Vagina (tissue), 2 donors: Measurements from ENCODE around the gene PODXL2. TPM values are rescaled to one million over a fixed set of nuclear protein-coding genes. Genes with fewer than 3 reads are reported as not detected.

ENCODE experiments used
- DNase-seq, 2 donors: peaks; one replicate each; pipeline ENCODE4 v3.0.0-alpha.2; 2017; ENCODE audit errors: extremely low spot score in 2 of 2
- H3K27ac ChIP-seq: fragments of 200-600 bp; sonication (generic); one replicate; pipeline ENCODE4 v1.5.1; 2019
- H3K27me3 ChIP-seq: fragments of 200-600 bp; sonication (generic); one replicate; pipeline ENCODE4 v1.5.1; 2019
- H3K36me3 ChIP-seq, 2 donors: fragments of 200-600 bp; sonication (generic); one replicate each; pipeline ENCODE4 v1.5.1; 2017 to 2019
- H3K4me1 ChIP-seq: fragments of 200-600 bp; sonication (generic); one replicate; pipeline ENCODE4 v1.5.1; 2019
- H3K4me3 ChIP-seq, 2 donors: fragments of 200-600 bp; sonication (generic); 1 replicate in 1 of 2; 2 replicates in 1 of 2; pipeline ENCODE4 v1.5.1; 2016 to 2019
- H3K9me3 ChIP-seq: fragments of 200-600 bp; sonication (generic); one replicate; pipeline ENCODE4 v1.5.1; 2019
- CTCF ChIP-seq, 3 experiments: fragments of 450-650 bp in 2 of 3; fragments of 200-600 bp in 1 of 3; sonication (generic) in 1 of 3; IDR thresholded peaks; one replicate each; pipeline ENCODE4 v1.5.1; 2017 to 2019; ENCODE audit warnings: antibody characterized with exemption in 3 of 3, mild to moderate bottlenecking in 2 of 3, moderate library complexity in 2 of 3
- POLR2A ChIP-seq, 2 donors: fragments of 450-650 bp; IDR thresholded peaks; one replicate each; pipeline ENCODE4 v1.6.1; 2017; ENCODE audit warnings: antibody characterized with exemption in 2 of 2, mild to moderate bottlenecking in 2 of 2, moderate library complexity in 2 of 2
- POLR2AphosphoS5 ChIP-seq, 2 donors: sonication (generic); formaldehyde crosslinking; IDR thresholded peaks; one replicate each; pipeline ENCODE4 v1.9.0; 2017; ENCODE audit warnings: antibody characterized with exemption in 2 of 2, mild to moderate bottlenecking in 2 of 2, low read depth in 1 of 2; ENCODE audit not compliant: insufficient read depth in 1 of 2
- intact Hi-C: fragments of 100-400 bp; cut with DNase I; formaldehyde crosslinking; loops from one replicate; pipeline ENCODE4 v1.15.1; 2023
- total RNA-seq: library from RNA; depleted of rRNA; stranded (reverse); fragments of >200 nt; gene quantifications from one replicate; pipeline ENCODE4 v1.2.3, GENCODE V29; 2016

The PODXL2 gene
- total RNA-seq, 1 donor from 2014 or later: 2.9 TPM

GRCh38 chr3:127691489-127691888 is 62.5 kb downstream of the PODXL2 start:
- intact Hi-C loops: loop anchor here (10.0 kb wide), 1 partner anchor 53 kb away; no protein-coding TSS in a partner anchor
- DNase-seq: no peak
- H3K36me3 ChIP-seq: no peaks in the 10 kb centered on the region
- no peak overlapping the region for H3K4me3 ChIP-seq
- no peak for TF ChIP-seq POLR2AphosphoS5 (IDR thresholded peaks at IDR 0.05; ENCODE audit: insufficient read depth in 1 of 2, low read depth in 1 of 2)
- no peak for TF ChIP-seq CTCF (IDR thresholded peaks at IDR 0.05)
- no peaks in the 10 kb centered on the region for H3K27me3 ChIP-seq
- H3K27ac ChIP-seq: no peak overlapping the region
- H3K9me3 ChIP-seq: no peaks in the 10 kb centered on the region
- H3K4me1 ChIP-seq: peaks cover 16% of the 10 kb centered on the region

GRCh38 chr3:127691974-127692373 is 63.0 kb downstream of the PODXL2 start:
- TF ChIP-seq CTCF (IDR thresholded peaks at IDR 0.05) (no peak), POLR2AphosphoS5 (IDR thresholded peaks at IDR 0.05; ENCODE audit: insufficient read depth in 1 of 2, low read depth in 1 of 2) (no peak), POLR2A (IDR thresholded peaks at IDR 0.05) (no peak)
- intact Hi-C loops: loop anchor here (10.0 kb wide), 1 partner anchor 53 kb away; no protein-coding TSS in a partner anchor
- Histone ChIP-seq H3K4me3 (no peak overlapping the region), H3K4me1 (peaks cover 20% of the 10 kb centered on the region), H3K27ac (no peak overlapping the region), H3K36me3 (no peaks in the 10 kb centered on the region), H3K9me3 (no peaks in the 10 kb centered on the region), H3K27me3 (no peaks in the 10 kb centered on the region)
- DNase-seq: no peak

GRCh38 chr3:127692501-127693335 is 63.7 kb downstream of the PODXL2 start:
- H3K27me3 ChIP-seq: no peaks in the 10 kb centered on the region
- TF ChIP-seq CTCF (IDR thresholded peaks at IDR 0.05) (no peak), POLR2A (IDR thresholded peaks at IDR 0.05) (no peak), POLR2AphosphoS5 (IDR thresholded peaks at IDR 0.05; ENCODE audit: insufficient read depth in 1 of 2, low read depth in 1 of 2) (no peak)
- no peak for DNase-seq
- no peak overlapping the region for H3K27ac ChIP-seq
- peaks cover 28% of the 10 kb centered on the region for H3K4me1 ChIP-seq
- H3K9me3 ChIP-seq: no peaks in the 10 kb centered on the region
- intact Hi-C loops: loop anchor here (10.0 kb wide), 1 partner anchor 52 kb away; no protein-coding TSS in a partner anchor
- H3K4me3 ChIP-seq: no peak overlapping the region
- H3K36me3 ChIP-seq: no peaks in the 10 kb centered on the region

- no peaks in the 10 kb centered on the region for H3K36me3 ChIP-seq
- intact Hi-C loops: loop anchor here (10.0 kb wide), 1 partner anchor 51 kb away; no protein-coding TSS in a partner anchor
- no peaks in the 10 kb centered on the region for H3K27me3 ChIP-seq
These were observed 64.4 kb downstream of the PODXL2 start for GRCh38 chr3:127693336-127693843.

More at GRCh38 chr3:127693336-127693843, 64.4 kb downstream of the PODXL2 start:
- Histone ChIP-seq H3K9me3 (no peaks in the 10 kb centered on the region), H3K4me3 (no peak overlapping the region), H3K27ac (no peak overlapping the region), H3K4me1 (peaks cover 35% of the 10 kb centered on the region)
- no peak for DNase-seq
- no peak for TF ChIP-seq POLR2A (IDR thresholded peaks at IDR 0.05)
- no peak for TF ChIP-seq CTCF (IDR thresholded peaks at IDR 0.05)
- TF ChIP-seq POLR2AphosphoS5 (IDR thresholded peaks at IDR 0.05; ENCODE audit: insufficient read depth in 1 of 2, low read depth in 1 of 2): no peak
